Mesodermal cell (in vitro differentiated cells): ENCODE measurements around the gene SEC22A.
A peak's percentile ranks its signal among the peaks of the same experiment; 100 is the strongest.

Experiments
- H3K27ac ChIP-seq: 2 replicates; pipeline ENCODE4 v1.7.0; 2013; ENCODE audit warnings: mild to moderate bottlenecking, low read depth, low read length, moderate library complexity; ENCODE audit not compliant: severe bottlenecking
- H3K36me3 ChIP-seq: 2 replicates; pipeline ENCODE4 v1.7.1; 2013; ENCODE audit warnings: mild to moderate bottlenecking, low read length, moderate library complexity; ENCODE audit not compliant: control insufficient read depth, insufficient read depth
- H3K4me1 ChIP-seq: one replicate; pipeline ENCODE4 v1.7.1; 2013; ENCODE audit warnings: mild to moderate bottlenecking, low read length; ENCODE audit not compliant: insufficient read depth, control insufficient read depth, poor library complexity, severe bottlenecking
- H3K4me3 ChIP-seq: 2 replicates; pipeline ENCODE4 v1.7.0; 2013; ENCODE audit warnings: low read length, control low read depth, mild to moderate bottlenecking; ENCODE audit not compliant: insufficient read depth, poor library complexity, severe bottlenecking; ENCODE audit errors: extremely low read depth
- H3K9me3 ChIP-seq: 2 replicates; pipeline ENCODE4 v1.7.1; 2013; ENCODE audit warnings: mild to moderate bottlenecking, low read length, moderate library complexity; ENCODE audit not compliant: control insufficient read depth
- WGBS, 2 experiments: methylation state at CpG; one replicate each; pipeline ENCODE4 v1.1.5; 2013; ENCODE audit warnings: missing lambda C conversion rate in 2 of 2; ENCODE audit not compliant: insufficient coverage in 2 of 2; 5-methylcytosine and 5-hydroxymethylcytosine counted together

Gene SEC22A

GRCh38 chr3:123262868-123263267, 61.1 kb downstream of the SEC22A start:
- H3K9me3 ChIP-seq = no peaks in the 10 kb centered on the region
- peaks cover 6% of the 10 kb centered on the region for H3K36me3 ChIP-seq
- no peak overlapping the region for H3K4me3 ChIP-seq
- H3K4me1 ChIP-seq = peaks cover 3% of the 10 kb centered on the region
- no peak overlapping the region for H3K27ac ChIP-seq
- 72 to 90% methylated on average over 1 to 2 of the region's 5 CpGs for WGBS, 2 experiments

GRCh38 chr3:123263941-123264340, 62.2 kb downstream of the SEC22A start:
- WGBS, 2 experiments = no CpG with 5 or more reads among the region's 2 CpGs
- Histone ChIP-seq H3K9me3 (no peaks in the 10 kb centered on the region), H3K4me3 (no peak overlapping the region), H3K27ac (no peak overlapping the region), H3K36me3 (peaks cover 6% of the 10 kb centered on the region), H3K4me1 (no peaks in the 10 kb centered on the region)

- Histone ChIP-seq H3K4me3 (no peak overlapping the region), H3K9me3 (no peaks in the 10 kb centered on the region), H3K27ac (no peak overlapping the region), H3K36me3 (peaks cover 6% of the 10 kb centered on the region), H3K4me1 (peaks cover 3% of the 10 kb centered on the region)
- WGBS, 2 experiments = 57 to 100% methylated on average over 1 of the region's 2 CpGs
Measured at GRCh38 chr3:123267821-123268220, 66.1 kb downstream of the SEC22A start.

GRCh38 chr3:123270818-123271217, 69.1 kb downstream of the SEC22A start:
- H3K36me3 ChIP-seq = no peaks in the 10 kb centered on the region
- no peak overlapping the region for H3K4me3 ChIP-seq
- WGBS, 2 experiments = no CpG with 5 or more reads among the region's 2 CpGs
- no peak overlapping the region for H3K27ac ChIP-seq
- no peaks in the 10 kb centered on the region for H3K9me3 ChIP-seq
- peaks cover 3% of the 10 kb centered on the region for H3K4me1 ChIP-seq

- H3K4me1 ChIP-seq = peaks cover 3% of the 10 kb centered on the region
- H3K27ac ChIP-seq = no peak overlapping the region
- H3K4me3 ChIP-seq = no peak overlapping the region
- no peaks in the 10 kb centered on the region for H3K36me3 ChIP-seq
- H3K9me3 ChIP-seq = no peaks in the 10 kb centered on the region
- WGBS, 2 experiments = 78 to 100% methylated on average over 2 to 5 of the region's 5 CpGs
Measured at GRCh38 chr3:123271466-123272159, 69.9 kb downstream of the SEC22A start.

GRCh38 chr3:123272547-123272946, 70.8 kb downstream of the SEC22A start:
- Histone ChIP-seq H3K36me3 (no peaks in the 10 kb centered on the region), H3K9me3 (no peaks in the 10 kb centered on the region), H3K4me3 (no peak overlapping the region), H3K4me1 (peaks cover 3% of the 10 kb centered on the region), H3K27ac (peak overlapping the region; percentile 88)
- WGBS, 2 experiments = 92 to 94% methylated on average over 2 of the region's 2 CpGs

- peaks cover 3% of the 10 kb centered on the region for H3K4me1 ChIP-seq
- H3K9me3 ChIP-seq = no peaks in the 10 kb centered on the region
- no peak overlapping the region for H3K27ac ChIP-seq
- no peak overlapping the region for H3K4me3 ChIP-seq
- no peaks in the 10 kb centered on the region for H3K36me3 ChIP-seq
- WGBS, 2 experiments = 90% methylated on average over 1 of the region's 3 CpGs; no CpG with 5 or more reads in 1 of the 2 experiments
Measured at GRCh38 chr3:123275691-123276090, 73.9 kb downstream of the SEC22A start.

GRCh38 chr3:123276346-123277006, 74.7 kb downstream of the SEC22A start:
- WGBS, 2 experiments = 80 to 90% methylated on average over 9 to 10 of the region's 10 CpGs
- peaks cover 3% of the 10 kb centered on the region for H3K4me1 ChIP-seq
- H3K36me3 ChIP-seq = no peaks in the 10 kb centered on the region
- no peak overlapping the region for H3K4me3 ChIP-seq
- no peak overlapping the region for H3K27ac ChIP-seq
- no peaks in the 10 kb centered on the region for H3K9me3 ChIP-seq

GRCh38 chr3:123277106-123277505, 75.4 kb downstream of the SEC22A start:
- no peaks in the 10 kb centered on the region for H3K9me3 ChIP-seq
- no peak overlapping the region for H3K4me3 ChIP-seq
- no peak overlapping the region for H3K27ac ChIP-seq
- 86 to 95% methylated on average over 5 to 6 of the region's 6 CpGs for WGBS, 2 experiments
- H3K36me3 ChIP-seq = no peaks in the 10 kb centered on the region
- peaks cover 3% of the 10 kb centered on the region for H3K4me1 ChIP-seq

GRCh38 chr3:123278446-123278845, 76.7 kb downstream of the SEC22A start:
- Histone ChIP-seq H3K4me3 (no peak overlapping the region), H3K27ac (no peak overlapping the region), H3K4me1 (no peaks in the 10 kb centered on the region), H3K9me3 (no peaks in the 10 kb centered on the region), H3K36me3 (no peaks in the 10 kb centered on the region)
- 81 to 89% methylated on average over 4 to 5 of the region's 5 CpGs for WGBS, 2 experiments

- Histone ChIP-seq H3K36me3 (no peaks in the 10 kb centered on the region), H3K4me3 (no peak overlapping the region), H3K9me3 (no peaks in the 10 kb centered on the region), H3K27ac (no peak overlapping the region), H3K4me1 (no peaks in the 10 kb centered on the region)
- 92 to 94% methylated on average over 6 to 7 of the region's 7 CpGs for WGBS, 2 experiments
Measured at GRCh38 chr3:123279121-123279520, 77.4 kb downstream of the SEC22A start.
